Endometrial microvascular endothelial cells (primary cell): Measurements from ENCODE around the gene SUN2. TPM values are rescaled to one million over a fixed set of nuclear protein-coding genes. Genes with fewer than 3 reads are reported as not detected.

Source experiments
- in situ Hi-C: cut with HindIII; loops from 2 replicates; pipeline ENCODE4 v1.10.0; 2017; ENCODE audit warnings: low sequenced_read_pairs, low pct_unique_long_range_greater_than_20kb; ENCODE audit errors: inconsistent ontology term
- total RNA-seq: library from RNA; depleted of rRNA; stranded (reverse); fragments of >200 nt; gene quantifications from one replicate; pipeline ENCODE4 v1.2.3, GENCODE V29; 2015; ENCODE audit errors: inconsistent ontology term

The SUN2 gene
- total RNA-seq, 1 donor from 2014 or later: 114 TPM

- in situ Hi-C loops: no loop called here
Observed at GRCh38 chr22:38725900-38726655, 29.7 kb downstream of the SUN2 start.

DNA sequence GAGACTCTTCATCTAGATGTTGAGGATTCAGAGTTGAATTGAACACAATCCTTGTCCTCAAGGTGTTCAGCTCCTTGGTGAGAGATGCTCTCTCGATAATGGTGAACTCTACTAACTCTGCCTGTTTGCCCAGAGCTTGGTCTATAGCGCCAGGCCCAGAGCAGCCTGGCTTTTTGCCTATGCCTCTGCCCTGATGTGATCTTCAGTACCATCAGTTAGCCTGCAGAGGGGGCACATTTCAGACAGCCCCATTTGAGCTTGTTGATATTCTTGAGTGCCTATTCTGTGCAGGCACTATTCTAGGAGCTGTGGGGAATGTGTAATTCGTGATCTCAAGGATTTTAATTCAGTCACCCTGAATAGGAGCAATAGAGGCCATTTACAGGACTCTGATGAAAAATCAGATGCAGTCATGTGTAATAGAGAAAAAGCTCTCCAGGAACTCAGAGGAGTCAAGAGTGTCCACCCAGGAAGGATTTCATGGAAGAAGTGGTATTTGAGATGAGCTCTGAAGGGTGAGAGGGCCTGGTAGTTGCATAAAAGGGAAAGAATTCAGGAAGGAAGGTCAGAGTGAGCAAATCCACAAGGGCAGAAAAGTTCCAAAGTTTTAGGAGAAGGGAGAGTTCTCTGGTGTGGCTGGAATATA lies 30.7 kb downstream of the SUN2 start:
- in situ Hi-C loops: no loop called here

DNA sequence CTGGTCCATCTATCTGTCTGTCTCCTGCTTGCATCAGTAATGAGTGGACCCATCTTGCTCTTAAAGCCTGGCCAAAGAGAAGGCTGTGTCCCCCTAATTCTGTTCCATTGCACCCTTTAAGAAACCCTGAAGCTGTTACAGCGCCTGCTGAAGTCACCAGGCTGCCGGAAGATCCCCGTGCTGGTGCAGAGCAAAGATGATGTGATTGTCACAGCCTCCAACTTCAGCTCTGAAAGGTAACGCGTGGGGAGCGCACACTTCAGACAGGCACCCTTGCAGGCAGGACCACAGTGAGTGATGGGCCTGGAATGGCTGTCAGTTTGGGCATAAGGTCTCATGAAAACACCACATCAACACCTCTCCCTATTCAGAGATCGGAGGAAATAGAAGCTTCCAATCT lies 31.6 kb downstream of the SUN2 start:
- in situ Hi-C loops: no loop called here

GRCh38 chr22:38721551-38721950 lies 34.2 kb downstream of the SUN2 start:
- in situ Hi-C loops: no loop called here

DNA sequence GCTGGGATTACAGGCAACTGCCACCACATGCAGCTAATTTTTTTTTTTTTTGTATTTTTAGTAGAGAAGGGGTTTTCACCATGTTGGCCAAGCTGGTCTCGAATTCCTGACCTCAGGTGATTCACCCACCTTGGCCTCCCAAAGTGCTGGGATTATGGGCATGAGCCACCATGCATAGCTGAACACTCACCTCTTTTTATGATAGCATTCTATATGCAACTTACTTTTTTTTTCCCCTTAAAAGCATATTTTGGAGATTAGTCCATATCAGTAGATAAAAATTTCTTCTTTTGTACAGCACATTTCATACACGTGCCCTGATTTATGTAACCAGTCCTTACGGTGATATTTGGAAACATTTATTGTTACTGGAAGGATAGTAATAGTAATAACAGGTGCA lies 35.4 kb downstream of the SUN2 start:
- in situ Hi-C loops: no loop called here

DNA sequence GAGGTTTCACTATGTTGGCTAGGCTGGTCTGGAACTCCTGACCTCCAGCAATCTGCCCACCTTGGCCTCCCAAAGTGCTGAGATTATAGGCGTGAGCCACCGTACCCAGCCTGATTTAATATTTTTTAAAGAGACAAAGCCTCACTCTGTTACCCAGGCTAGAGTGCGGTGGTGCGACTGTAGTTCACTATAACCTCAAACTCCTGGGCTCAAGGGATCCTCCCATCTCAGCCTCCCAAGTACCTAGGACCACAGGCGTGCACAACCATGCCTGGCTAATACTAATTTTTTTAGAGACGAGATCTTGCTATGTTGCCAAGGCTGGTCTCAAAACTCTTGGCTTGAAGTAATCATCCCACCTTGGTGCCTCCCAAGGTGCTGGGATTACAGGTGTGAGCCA lies 36.6 kb downstream of the SUN2 start:
- in situ Hi-C loops: no loop called here

DNA sequence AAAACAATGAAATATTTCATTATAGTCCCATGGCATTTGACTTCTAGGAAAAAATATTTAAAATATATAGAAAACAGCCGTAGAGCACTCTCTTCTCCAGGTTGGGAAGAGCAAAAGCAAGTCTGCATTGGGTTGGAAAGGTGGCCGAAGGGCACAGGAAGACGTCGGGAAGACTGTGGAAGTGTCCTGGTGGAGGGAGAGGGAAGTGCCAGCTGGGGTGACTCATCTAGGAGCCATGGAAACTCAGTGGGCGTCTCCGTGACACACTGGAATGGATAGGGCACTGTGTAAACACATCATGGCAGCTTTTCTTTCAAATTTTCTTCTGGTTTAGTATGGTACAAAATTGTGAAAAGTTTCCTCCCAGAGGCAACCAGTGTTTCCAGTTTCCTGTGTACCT lies 37.4 kb downstream of the SUN2 start:
- in situ Hi-C loops: no loop called here

DNA sequence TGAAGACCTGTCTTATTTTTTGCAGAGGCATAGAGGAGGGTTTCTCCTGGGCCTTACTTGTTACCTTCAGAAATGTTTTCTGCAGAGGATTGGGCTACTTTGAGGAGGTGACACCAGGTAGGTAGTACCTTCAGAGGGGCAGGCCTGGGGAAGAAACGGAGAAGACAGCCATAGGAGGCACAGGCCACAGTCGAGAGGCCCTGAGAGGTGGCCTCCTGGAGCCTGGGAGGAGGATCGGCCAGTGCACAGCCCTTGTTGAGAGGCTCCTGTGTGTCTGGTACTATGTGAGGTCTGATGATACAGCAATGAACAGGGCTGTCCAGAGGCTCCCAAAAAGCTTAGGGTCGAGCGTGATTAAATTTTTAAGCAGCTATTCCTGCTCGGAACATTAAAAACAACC lies 38.6 kb downstream of the SUN2 start:
- in situ Hi-C loops: no loop called here

- in situ Hi-C loops: no loop called here
Observed at GRCh38 chr22:38716826-38717225, 39.0 kb downstream of the SUN2 start.

GRCh38 chr22:38716271-38716670 lies 39.5 kb downstream of the SUN2 start:
- in situ Hi-C loops: no loop called here

- in situ Hi-C loops: no loop called here
Observed at GRCh38 chr22:38715852-38716251, 39.9 kb downstream of the SUN2 start.

- in situ Hi-C loops: no loop called here
Observed at GRCh38 chr22:38715176-38715764, 40.5 kb downstream of the SUN2 start.

- in situ Hi-C loops: no loop called here
Observed at GRCh38 chr22:38713921-38714320, 41.9 kb downstream of the SUN2 start.

DNA sequence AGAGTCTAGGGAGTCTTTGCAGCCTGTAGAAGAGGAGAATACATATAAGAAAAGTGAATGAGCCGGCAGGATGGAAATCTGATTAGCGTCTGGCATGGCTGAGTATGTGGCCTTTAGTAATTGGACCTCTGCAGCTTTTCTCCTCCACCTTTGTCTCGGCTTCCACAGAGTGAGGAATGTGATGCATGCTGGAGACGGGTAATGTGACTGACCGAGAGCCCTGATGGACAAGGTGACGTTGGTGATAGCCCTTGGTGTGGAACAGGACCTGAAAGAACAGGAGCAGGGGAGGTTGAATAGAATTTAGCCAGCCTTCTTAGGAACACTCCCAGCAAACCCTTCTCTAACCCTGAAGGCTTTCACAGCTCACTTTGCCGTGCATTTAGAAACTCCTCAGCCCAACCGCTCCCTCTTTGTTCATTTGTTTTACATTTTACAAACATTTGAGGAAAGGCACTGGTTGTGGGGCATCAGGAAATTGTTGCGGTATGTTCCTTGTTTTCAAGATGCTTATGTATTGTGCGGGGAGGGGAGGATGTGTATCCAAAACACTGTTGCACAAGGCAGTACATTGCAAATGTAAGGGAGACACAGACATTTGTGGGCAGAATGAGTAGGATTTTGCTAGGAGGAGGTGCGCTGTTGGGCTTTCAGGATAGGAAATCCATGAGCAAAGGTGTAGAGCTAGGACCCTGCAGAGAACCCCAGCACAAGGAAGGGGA lies 43.2 kb downstream of the SUN2 start:
- in situ Hi-C loops: no loop called here

DNA sequence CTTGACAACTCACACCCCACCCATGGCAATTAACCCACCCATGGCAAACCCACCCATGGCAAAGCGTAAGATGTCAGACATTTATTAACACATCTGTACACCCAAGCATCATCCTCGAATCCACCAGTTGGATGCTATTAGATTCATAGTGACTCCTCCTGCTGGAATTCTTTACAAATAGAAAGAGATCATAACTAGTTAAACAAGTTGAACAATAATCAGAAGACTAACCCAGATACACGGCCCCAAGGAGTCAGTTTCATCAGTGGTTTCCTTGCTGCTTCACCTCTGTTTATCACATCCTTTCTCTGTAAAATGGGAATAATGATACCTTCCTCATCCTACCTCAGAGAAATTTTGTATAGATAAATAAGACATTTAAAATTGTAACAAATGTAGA lies 44.9 kb downstream of the SUN2 start:
- in situ Hi-C loops: no loop called here

- in situ Hi-C loops: no loop called here
Observed at GRCh38 chr22:38710351-38710750, 45.4 kb downstream of the SUN2 start.

- in situ Hi-C loops: no loop called here
Observed at GRCh38 chr22:38709306-38709705, 46.5 kb downstream of the SUN2 start.

- in situ Hi-C loops: no loop called here
Observed at GRCh38 chr22:38707984-38708383, 47.8 kb downstream of the SUN2 start.

DNA sequence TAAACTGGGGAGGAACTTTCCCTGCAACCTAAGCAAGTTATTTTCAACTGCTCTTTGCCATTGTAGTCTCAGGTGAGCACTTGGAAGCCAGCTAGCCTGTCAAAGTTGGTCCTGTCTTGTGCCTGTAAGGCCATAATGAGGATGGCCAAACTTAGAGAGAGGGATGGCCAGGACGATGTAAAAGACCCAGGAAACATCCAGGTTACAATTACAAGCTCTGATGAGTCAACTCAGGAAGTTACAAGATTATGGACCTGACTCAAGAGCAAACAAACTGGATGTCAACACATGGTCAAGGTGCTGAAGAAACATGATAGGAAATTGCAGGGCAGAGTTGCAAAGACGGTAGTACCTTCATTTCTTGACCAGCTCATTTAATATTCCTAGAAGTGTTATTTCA lies 48.5 kb downstream of the SUN2 start:
- in situ Hi-C loops: no loop called here

DNA sequence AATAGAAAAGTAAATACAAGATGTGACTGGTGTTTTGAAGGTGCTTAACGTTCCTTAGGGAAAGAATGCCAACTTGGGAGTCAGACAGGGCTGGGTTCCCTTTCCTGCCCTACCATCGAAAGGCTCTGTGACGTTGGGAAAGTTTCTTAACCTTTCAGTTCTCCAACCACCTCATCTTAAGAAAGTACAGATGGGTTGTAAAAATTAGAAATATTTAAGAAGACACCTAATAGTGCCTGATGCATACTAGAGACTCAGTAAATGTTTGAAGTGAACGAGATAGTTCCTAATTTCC lies 49.0 kb downstream of the SUN2 start:
- in situ Hi-C loops: no loop called here
